Pons (tissue), 1 donor: ENCODE measurements around the gene GGT1.
"Not testable (repeated sequence)": the region's sequence is repeated elsewhere in the genome, so short reads cannot be mapped to it uniquely, and the experiment has no call there.

Experiments used
- DNase-seq: peaks from one replicate; pipeline ENCODE4 v3.0.0-alpha.2; 2016; ENCODE audit warnings: low spot score

The GGT1 gene

GRCh38 chr22:24584166-24584790 is 18.7 kb upstream of the GGT1 start:
- no peak for DNase-seq

- no peak for DNase-seq
These were observed 18.1 kb upstream of the GGT1 start for GRCh38 chr22:24584871-24585411.

- no peak for DNase-seq
These were observed 17.5 kb upstream of the GGT1 start for GRCh38 chr22:24585461-24585860.

- DNase-seq = no peak
These were observed 17.0 kb upstream of the GGT1 start for GRCh38 chr22:24585927-24586546.

- DNase-seq = no peak
These were observed 15.7 kb upstream of the GGT1 start for GRCh38 chr22:24587251-24587650.

GRCh38 chr22:24587948-24588347 is 15.0 kb upstream of the GGT1 start:
- no peak for DNase-seq

- DNase-seq = peak; percentile 94
These were observed 14.6 kb upstream of the GGT1 start for GRCh38 chr22:24588381-24588756.

GRCh38 chr22:24588757-24589481 is 14.1 kb upstream of the GGT1 start:
- DNase-seq = peak; percentile 44

- DNase-seq = no peak
These were observed 13.4 kb upstream of the GGT1 start for GRCh38 chr22:24589518-24590030.

- DNase-seq = no peak
These were observed 12.3 kb upstream of the GGT1 start for GRCh38 chr22:24590596-24591173.

- DNase-seq = no peak
These were observed 11.6 kb upstream of the GGT1 start for GRCh38 chr22:24591286-24591830.

GRCh38 chr22:24592058-24592850 is 10.7 kb upstream of the GGT1 start:
- no peak for DNase-seq

GRCh38 chr22:24592851-24593558 is 10.0 kb upstream of the GGT1 start, which contains the start of gene LRRC75B:
Gene LRRC75B, minus strand, starts transcription at chr22:24593073. Its CDS starts 34 bp downstream, at chr22:24593039.
- DNase-seq = peak; percentile 66

- not testable (repeated sequence) for DNase-seq
These were observed 9.5 kb upstream of the GGT1 start for GRCh38 chr22:24593559-24593835.

- DNase-seq = no peak
These were observed 9.0 kb upstream of the GGT1 start for GRCh38 chr22:24593836-24594568.

GRCh38 chr22:24594569-24595120 is 8.3 kb upstream of the GGT1 start:
- no peak for DNase-seq

- no peak for DNase-seq
These were observed 7.8 kb upstream of the GGT1 start for GRCh38 chr22:24595228-24595627.

GRCh38 chr22:24595863-24596262 is 7.1 kb upstream of the GGT1 start:
- DNase-seq = no peak

GRCh38 chr22:24597076-24597475 is 5.9 kb upstream of the GGT1 start:
- not testable (repeated sequence) for DNase-seq

- DNase-seq = no peak
These were observed 3.5 kb upstream of the GGT1 start for GRCh38 chr22:24599514-24599913.
